ENCODE results near the gene SAT2.

SAT2 gene

DNA sequence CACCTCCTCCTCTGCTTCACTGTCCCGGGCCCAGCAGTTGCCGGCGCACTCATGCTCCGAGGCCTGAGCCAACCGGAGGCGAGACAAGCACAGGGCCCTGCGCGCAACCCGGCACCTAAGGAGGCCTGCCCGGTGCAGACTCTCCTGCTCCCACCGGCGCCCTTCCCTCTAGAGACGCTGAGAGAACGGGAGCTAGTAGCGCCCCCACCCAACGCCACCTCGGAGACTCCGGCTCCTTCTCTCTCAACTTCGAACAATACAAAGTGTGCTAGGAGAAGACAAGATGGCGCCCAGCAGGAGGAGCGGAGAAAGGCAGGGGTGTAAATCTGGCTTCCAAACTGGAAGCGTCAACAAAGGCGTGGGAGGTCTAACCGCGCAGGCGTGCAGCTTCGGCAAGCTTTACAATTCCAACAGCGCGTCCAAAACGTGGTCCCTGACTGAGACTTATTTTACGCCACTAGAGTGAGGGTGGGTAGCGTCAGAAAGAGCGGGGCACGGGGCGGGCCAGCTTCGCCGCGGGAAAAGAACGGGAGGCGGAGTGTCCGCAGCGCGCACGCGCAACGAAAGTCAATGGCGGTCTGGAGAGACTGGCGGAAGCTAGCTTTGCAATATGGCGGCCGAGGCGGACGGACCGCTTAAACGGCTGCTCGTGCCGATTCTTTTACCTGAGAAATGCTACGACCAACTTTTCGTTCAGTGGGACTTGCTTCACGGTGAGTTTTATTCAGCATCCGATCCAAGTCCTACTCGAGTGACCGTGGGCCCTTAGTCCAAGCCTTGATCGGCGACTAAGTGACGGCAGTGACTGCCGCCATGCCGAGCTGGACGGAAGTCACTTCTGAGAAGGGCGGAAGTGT is 44.1 kb downstream of the SAT2 start, which contains the start of gene MPDU1:
MPDU1 (plus strand) TSS at position 600 of the 857 bp plus-strand sequence; CDS start at position 611, 11 bp downstream.
- peak within 1 kb of the TSS; percentile 74 for H3K4me3 ChIP-seq (ENCODE audit: low read depth, low read length)
- TF ChIP-seq CTCF (IDR thresholded peaks at IDR 0.05; ENCODE audit: low read depth, low read length), result no peak

DNA sequence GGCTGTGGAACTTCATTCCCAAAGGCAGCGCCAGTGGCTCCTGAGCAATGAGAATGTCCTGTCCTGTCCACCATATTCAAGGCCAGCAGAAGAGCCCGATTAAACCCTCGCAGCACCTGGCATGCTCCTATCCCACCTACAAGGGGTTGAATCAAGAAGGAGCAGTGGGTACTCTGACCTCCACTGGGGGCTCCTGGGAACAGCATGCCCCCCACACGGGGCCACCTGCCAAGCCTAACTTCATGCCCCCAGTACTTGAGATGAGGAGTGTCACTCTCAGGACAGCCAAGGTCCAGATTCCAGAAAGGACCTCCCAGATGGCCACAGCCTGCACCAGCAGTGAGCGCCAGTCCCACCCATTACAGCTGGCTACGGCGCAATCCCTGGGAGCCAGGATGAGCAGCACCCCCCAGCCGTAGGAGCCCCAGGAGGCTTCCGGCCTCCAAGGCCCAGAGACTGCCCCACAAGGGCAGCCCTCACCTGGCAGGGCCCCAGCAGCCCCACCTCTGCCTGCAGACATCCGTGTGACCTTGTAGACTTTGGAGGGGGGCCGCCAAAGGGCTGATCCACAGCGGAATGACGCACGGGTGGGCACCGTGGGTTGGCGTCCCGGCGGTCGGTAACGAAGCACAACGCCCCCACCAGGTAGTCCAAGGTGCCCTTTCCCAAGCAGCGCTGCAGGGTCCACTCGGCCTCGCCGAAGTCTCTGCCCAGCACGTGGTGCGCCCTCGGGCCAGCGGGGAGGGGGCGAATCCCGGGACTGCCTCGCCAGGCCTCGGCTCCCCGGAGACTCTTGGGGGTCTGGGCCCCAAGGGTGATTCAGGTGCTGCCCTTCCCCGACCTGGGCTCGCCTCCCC is 45.0 kb downstream of the SAT2 start:
- peak overlapping the region; percentile 74 for H3K4me3 ChIP-seq (ENCODE audit: low read depth, low read length)

GRCh38 chr17:7580604-7581575 is 46.7 kb downstream of the SAT2 start:
- no peak for TF ChIP-seq CTCF (IDR thresholded peaks at IDR 0.05; ENCODE audit: low read depth, low read length)
- H3K4me3 ChIP-seq (ENCODE audit: low read depth, low read length), result no peak overlapping the region

More for the DNA sequence above, 45.0 kb downstream of the SAT2 start:
- TF ChIP-seq CTCF (IDR thresholded peaks at IDR 0.05; ENCODE audit: low read depth, low read length), result no peak

DNA sequence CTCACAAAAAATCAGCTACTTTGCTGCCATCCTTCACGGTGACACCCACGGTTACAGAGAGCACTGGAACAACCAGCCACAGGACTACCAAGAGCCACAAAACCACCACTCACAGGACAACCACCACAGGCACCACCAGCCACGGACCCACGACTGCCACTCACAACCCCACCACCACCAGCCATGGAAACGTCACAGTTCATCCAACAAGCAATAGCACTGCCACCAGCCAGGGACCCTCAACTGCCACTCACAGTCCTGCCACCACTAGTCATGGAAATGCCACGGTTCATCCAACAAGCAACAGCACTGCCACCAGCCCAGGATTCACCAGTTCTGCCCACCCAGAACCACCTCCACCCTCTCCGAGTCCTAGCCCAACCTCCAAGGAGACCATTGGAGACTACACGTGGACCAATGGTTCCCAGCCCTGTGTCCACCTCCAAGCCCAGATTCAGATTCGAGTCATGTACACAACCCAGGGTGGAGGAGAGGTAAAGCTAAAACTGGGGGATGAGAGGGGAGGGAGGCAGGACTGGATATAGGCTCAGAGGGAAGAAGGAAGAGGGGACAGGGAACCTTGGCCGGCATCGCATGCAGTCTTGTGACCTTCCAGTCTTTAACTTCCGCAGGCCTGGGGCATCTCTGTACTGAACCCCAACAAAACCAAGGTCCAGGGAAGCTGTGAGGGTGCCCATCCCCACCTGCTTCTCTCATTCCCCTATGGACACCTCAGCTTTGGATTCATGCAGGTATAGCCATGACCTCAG is 47.6 kb downstream of the SAT2 start:
- peak overlapping the region; percentile 36 for H3K4me3 ChIP-seq (ENCODE audit: low read depth, low read length)
- TF ChIP-seq CTCF (IDR thresholded peaks at IDR 0.05; ENCODE audit: low read depth, low read length), result no peak

- peak within 1 kb of the TSS; percentile 36 for H3K4me3 ChIP-seq (ENCODE audit: low read depth, low read length)
- no peak for TF ChIP-seq CTCF (IDR thresholded peaks at IDR 0.05; ENCODE audit: low read depth, low read length)
Observed at GRCh38 chr17:7579001-7579833, 48.4 kb downstream of the SAT2 start, which contains the start of gene CD68. TSS of gene CD68 (plus strand) at chr17:7579638. CDS start at chr17:7579678, 40 bp downstream.

All from WI38 (cell line).